HepG2 (cell line): ENCODE data around the gene VEGFA. TPM values are rescaled to one million over a fixed set of nuclear protein-coding genes. Genes with fewer than 3 reads are reported as not detected.
A peak's percentile ranks its signal among the peaks of the same experiment; 100 is the strongest.

ENCODE experiments used
- AFF4 ChIP-seq: sonication (generic); formaldehyde crosslinking; IDR thresholded peaks from 2 replicates; pipeline ENCODE4 v1.4.0; 2020; ENCODE audit warnings: missing genetic modification reagents
- BCL3 ChIP-seq: sonication (generic); formaldehyde crosslinking; IDR thresholded peaks from 2 replicates; pipeline ENCODE4 v1.5.1; 2020; ENCODE audit warnings: mild to moderate bottlenecking, missing genetic modification reagents, moderate library complexity
- GMEB1 ChIP-seq: sonication (generic); formaldehyde crosslinking; IDR thresholded peaks from 2 replicates; pipeline ENCODE4 v1.5.1; 2020; ENCODE audit warnings: missing genetic modification reagents, mild to moderate bottlenecking, borderline replicate concordance
- GTF3A ChIP-seq: sonication (generic); formaldehyde crosslinking; conservative IDR thresholded peaks from 2 replicates; pipeline ENCODE4 v1.4.0; 2020; ENCODE audit warnings: mild to moderate bottlenecking, missing genetic modification reagents
- HNF4A ChIP-seq: sonication (generic); formaldehyde crosslinking; IDR thresholded peaks from 2 replicates; pipeline ENCODE4 v1.4.0; 2020; ENCODE audit warnings: missing genetic modification reagents
- JARID2 ChIP-seq: sonication (generic); formaldehyde crosslinking; IDR thresholded peaks from 2 replicates; pipeline ENCODE4 v1.8.1; 2023; ENCODE audit warnings: missing genetic modification reagents, inconsistent platforms; ENCODE audit not compliant: insufficient replicate concordance
- KDM6A ChIP-seq: IDR thresholded peaks from 2 replicates; pipeline ENCODE4 v1.6.1; 2016; ENCODE audit warnings: low read depth
- MAFF ChIP-seq: IDR thresholded peaks from 2 replicates; pipeline ENCODE4 v1.6.1; 2011; ENCODE audit warnings: low read depth, low read length, improper control_type of control experiment
- ZBTB7B ChIP-seq: sonication (generic); formaldehyde crosslinking; IDR thresholded peaks from 2 replicates; pipeline ENCODE4 v1.4.0; 2020; ENCODE audit warnings: missing genetic modification reagents
- ZNF18 ChIP-seq: sonication (generic); formaldehyde crosslinking; IDR thresholded peaks from 2 replicates; pipeline ENCODE4 v1.8.0; 2022; ENCODE audit warnings: mild to moderate bottlenecking, missing genetic modification reagents; ENCODE audit not compliant: insufficient replicate concordance
- ZNF24 ChIP-seq: fragments of 450-650 bp; IDR thresholded peaks from 2 replicates; pipeline ENCODE4 v1.6.1; 2017; ENCODE audit warnings: antibody characterized with exemption, mild to moderate bottlenecking
- ZNF343 ChIP-seq: sonication (generic); formaldehyde crosslinking; IDR thresholded peaks from 2 replicates; pipeline ENCODE4 v1.4.0; 2020; ENCODE audit warnings: mild to moderate bottlenecking, missing genetic modification reagents
- ZNF644 ChIP-seq: IDR thresholded peaks from 2 replicates; pipeline ENCODE4 v1.6.1; 2016; ENCODE audit warnings: low read depth
- ZNF687 ChIP-seq: sonication (generic); formaldehyde crosslinking; IDR thresholded peaks from 2 replicates; pipeline ENCODE4 v1.5.1; 2020; ENCODE audit warnings: mild to moderate bottlenecking, missing genetic modification reagents, moderate library complexity
- ZNF891 ChIP-seq: sonication (generic); formaldehyde crosslinking; IDR thresholded peaks from 2 replicates; pipeline ENCODE4 v1.5.0; 2020; ENCODE audit warnings: mild to moderate bottlenecking, missing genetic modification reagents
- polyA plus RNA-seq, 8 experiments: library from polyadenylated mRNA; depleted of rRNA in 3 of 8; stranded (reverse) in 7 of 8; unstranded in 1 of 8; fragments of >200 nt; fragmentation: Illumina TruSeq in 4 of 8; extraction: Trizol in 4 of 8; gene quantifications; 2 replicates each; pipeline versions ENCODE4 v1.2.1 to v1.2.3, GENCODE V29; 2011 to 2016; ENCODE audit warnings: low read depth in 4 of 8, missing spikeins in 1 of 8, mixed read lengths in 1 of 8; ENCODE audit not compliant: insufficient read depth in 1 of 8
- total RNA-seq, 5 experiments: library from RNA; depleted of rRNA; stranded (reverse); fragments of >200 nt; fragmentation: Illumina TruSeq; extraction: Trizol; gene quantifications; 2 replicates each; pipeline ENCODE4 v1.2.3, GENCODE V29; 2016; ENCODE audit warnings: low read depth in 1 of 5

The VEGFA gene
- total and polyA plus RNA-seq, 2 of the 13 experiments (the other 11 are each of a cell fraction or from before 2014, with no cell fraction given): 68.1 to 629 TPM

- TF ChIP-seq AFF4 (CRISPR knock-in tag): no peak
- peak; percentile 36; the same call in 1 of the 2 replicates for TF ChIP-seq ZNF891
- no peak for TF ChIP-seq GTF3A (CRISPR knock-in tag)
- no peak for TF ChIP-seq ZNF24
- TF ChIP-seq ZNF687 (CRISPR knock-in tag): peak; percentile 79
- TF ChIP-seq ZNF343: peak; percentile 51; the same call in 1 of the 2 replicates
- TF ChIP-seq MAFF: peak; percentile 65; the same call in 1 of the 2 replicates
- 0 out of 2 replicates have a peak, but pooled peaks have one; percentile 39 for TF ChIP-seq BCL3 (CRISPR knock-in tag)
- TF ChIP-seq ZBTB7B (CRISPR knock-in tag): peak; percentile 74; the same call in 1 of the 2 replicates
- TF ChIP-seq HNF4A: no peak; the same call in 1 of the 2 replicates
- TF ChIP-seq GMEB1 (CRISPR knock-in tag): peak; percentile 38; the same call in 1 of the 2 replicates
- no peak for TF ChIP-seq KDM6A
- no peak for TF ChIP-seq JARID2 (CRISPR knock-in tag)
- peak; percentile 53 for TF ChIP-seq ZNF18 (CRISPR knock-in tag)
- no peak for TF ChIP-seq ZNF644 (CRISPR knock-in tag)
These were observed 3.3 kb downstream of the VEGFA start (continued) for GRCh38 chr6:43773050-43773979.
